GM19035 (cell line): ENCODE data around the gene AOC1.

Experiments used
- ATAC-seq: cut with Tn5 transposase; IDR thresholded peaks from one replicate; pipeline ENCODE4 v1.9.1; 2021; ENCODE audit not compliant: unreplicated experiment

The AOC1 gene

DNA sequence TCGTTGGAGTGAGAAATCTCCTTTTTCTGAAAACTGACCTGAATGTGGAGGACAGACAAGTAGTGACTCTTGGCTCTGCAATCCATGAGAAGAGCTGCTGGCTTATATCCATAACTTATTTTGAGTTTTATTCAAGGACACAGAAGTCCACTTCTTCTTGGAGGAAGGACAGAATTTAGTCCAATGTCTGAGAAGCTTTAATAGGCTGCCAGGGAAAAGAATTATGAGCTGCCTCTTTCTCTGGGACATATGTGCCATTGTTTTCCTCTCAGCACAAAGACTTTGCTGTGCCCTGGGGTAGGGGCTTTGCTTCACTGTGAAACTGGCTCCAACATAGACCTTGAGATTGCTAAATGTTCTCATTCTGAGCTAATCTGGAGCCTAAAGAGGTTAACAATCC lies 20.5 kb upstream of the AOC1 start:
- no peak for ATAC-seq

DNA sequence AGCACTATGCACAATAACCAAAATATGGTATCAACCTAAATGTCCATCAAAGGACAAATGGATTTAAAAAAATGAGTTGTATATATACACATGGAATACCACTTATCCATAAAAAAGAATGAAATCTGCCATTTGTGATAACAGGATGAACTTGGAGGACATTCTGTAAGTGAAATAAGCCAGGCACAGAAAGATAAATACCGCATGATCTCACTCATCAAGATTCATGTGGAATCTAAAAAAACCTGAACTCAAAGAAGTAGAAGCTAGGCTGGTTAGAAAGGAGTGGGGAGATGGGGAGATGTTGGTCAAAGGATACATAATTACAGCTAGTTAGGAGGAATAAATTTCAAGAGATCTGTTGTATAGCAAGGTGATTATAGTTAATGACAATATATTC lies 17.3 kb upstream of the AOC1 start:
- ATAC-seq = no peak

DNA sequence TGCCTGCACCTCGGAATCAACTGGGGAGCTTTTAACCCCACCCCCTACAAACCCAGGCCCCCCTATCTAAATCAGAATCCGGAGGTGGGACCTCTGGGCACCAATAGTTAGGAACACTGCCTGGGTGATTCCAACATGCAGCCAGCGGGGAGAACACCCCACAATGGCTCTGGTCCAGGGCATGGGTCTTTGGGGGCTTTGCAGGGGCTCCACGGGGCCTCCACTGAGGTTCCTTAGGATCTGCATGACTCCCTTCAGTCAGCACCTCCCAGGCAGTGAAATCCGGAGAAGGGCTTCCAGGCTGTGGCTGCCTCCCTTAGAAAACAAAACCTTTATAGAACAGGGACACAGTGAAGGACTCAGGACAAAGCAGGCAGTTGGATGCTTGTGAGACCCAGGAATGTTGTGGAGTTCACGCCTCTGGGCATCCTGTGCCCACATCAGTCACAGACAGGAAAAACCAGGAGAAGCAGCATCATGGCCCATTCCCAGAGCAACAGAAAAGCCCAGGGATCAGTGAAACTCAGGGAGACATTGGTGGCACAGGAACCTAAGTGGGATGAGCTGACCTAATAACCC lies 16.5 kb upstream of the AOC1 start:
- ATAC-seq = no peak

DNA sequence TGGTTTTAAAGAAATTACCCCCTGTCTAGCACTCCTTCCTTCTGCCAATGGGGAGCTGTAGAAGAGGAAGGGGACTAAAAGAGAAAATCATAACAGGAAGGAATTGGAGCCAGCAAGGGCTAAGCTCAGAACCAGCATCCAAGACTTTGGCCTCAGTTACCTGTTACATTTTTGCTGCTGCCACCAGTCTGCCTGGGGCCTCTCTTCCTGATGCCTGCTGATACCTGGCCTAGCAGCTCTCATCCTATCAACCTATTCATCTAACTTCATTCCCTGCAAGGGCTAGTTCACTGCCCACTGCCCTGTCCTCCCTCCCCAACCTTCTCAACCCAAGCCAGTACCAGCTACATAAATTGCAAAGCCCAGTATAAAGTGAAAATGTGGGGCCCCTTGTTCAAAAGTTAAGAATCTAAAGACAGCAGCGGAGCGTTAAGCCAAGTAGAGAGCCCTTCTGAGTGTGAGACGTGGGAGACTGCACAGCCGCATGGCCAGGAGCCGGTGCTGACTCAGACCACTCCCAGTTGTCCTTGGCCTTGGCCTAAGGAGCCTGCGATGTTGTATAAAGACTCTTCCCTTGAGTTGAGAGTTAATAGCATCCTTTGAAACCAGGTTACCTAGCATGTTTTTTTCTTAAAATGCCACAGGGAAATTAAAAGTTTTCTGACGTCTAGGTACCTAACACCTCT lies 13.2 kb upstream of the AOC1 start:
- ATAC-seq = no peak

GRCh38 chr7:150842018-150842417 lies 10.3 kb upstream of the AOC1 start:
- no peak for ATAC-seq

GRCh38 chr7:150842716-150843115 lies 9.6 kb upstream of the AOC1 start:
- no peak for ATAC-seq

DNA sequence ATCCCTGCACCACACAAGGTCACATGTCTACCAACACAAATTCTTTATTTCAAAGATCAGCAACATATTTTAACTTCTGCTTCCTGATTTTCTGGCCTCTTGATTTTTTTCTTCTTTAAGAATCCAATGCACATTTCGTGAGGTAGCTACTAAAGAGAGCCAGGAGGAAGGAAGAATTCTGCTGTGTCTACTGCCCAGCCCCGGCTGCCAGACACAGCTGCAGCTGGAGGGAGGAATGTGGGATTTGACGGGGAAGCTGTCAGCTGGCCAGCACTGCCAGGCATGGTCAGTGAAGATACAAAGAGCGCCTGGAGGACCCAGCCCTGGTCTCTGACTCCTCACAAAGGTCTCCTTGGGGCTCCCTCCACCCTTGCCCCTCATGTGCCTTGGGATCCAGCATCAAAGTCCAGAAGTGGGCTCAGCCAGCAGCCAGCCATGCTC lies 6.9 kb upstream of the AOC1 start:
- ATAC-seq = no peak

GRCh38 chr7:150846291-150847115 lies 5.8 kb upstream of the AOC1 start:
- ATAC-seq = no peak

DNA sequence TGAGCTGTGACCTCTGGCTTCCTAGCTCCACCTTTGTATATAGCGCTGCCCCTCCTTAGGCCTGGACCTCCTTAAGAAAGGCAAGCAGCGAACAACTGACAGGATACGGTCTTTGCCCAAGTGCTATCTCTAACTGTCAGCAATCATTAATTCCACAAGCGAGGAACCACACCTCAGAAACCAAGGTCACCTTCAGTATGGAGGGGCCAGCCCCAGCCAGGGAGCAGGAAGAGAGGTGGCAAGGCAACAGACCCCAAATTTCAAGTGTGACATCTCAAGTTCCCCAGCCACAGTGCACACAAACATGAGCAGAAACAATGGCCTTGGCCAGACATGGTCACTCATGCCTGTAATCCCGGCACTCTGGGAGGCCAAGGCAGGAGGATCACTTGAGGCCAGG lies 4.8 kb upstream of the AOC1 start:
- no peak for ATAC-seq

- no peak for ATAC-seq
Measured at GRCh38 chr7:150848111-150848510, 4.2 kb upstream of the AOC1 start.

DNA sequence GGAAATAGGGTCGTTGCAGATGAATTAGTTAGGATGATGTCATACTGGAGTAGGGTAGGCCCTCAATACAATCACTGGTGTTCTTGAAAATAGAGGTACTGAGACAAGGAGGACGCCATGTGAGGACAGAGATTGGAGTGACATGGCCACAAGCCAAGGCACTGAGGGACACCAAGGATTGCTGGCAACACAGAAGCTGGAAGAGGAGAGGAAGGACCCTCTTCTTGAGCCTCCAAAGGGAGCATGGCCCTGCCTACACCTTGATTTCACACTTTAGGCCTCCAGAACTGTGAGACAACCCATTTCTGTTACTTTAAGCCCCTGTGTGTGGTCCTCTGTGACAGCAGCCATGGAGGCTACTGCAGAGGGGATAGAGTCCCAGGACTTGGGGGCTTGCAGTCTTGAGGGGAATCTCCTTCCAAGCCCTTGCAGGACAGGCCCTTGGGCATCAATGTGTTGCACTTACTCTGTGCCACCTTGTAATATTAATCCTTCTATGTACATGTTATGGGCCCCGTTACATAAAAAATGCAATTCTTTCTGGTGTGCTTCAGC lies 3.7 kb upstream of the AOC1 start:
- no peak for ATAC-seq

DNA sequence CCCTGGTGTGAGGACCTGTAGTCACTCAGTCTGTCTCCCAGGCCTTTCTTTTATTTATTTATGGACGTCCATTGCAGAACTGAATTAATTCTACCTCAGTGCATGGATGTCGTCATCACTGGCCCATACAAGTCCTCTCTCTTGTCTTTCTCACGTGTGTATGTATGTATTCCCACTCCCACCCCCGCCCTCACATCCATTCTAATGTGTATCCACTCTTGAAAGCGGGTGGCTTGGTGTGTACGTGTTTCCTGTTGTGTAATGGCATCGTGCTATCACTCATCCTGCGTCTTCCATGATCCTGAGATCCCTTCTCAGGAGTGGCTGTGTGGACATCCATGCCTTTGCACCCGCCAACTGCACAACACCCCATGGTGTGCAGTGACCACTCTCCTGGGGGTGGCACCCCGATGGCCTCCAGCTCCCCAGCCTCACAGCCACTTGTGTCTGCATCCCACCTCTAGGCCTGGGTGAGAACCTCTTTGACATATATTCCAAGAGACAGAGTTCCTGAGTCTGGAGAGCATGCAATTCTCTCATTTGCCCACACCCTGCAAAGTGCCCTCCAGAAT lies 3.0 kb upstream of the AOC1 start:
- ATAC-seq = no peak

DNA sequence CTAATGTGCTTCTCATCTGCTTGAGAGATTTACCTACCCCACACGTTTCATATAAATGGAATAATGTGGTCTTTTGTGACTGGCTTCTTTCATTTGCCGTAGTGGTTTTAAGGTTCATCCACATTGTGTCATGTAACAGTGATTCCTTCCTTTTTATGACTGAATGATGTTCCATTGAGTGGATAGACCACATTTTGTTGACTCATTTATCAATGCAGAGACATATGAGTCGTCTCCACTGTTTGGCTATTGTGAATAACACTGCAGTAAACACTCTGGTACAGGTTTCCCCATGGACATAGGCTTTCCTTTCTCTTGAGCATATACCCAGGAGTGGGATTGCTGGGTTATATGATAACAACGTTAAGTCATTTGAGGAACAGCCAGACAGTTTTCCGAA lies 2.0 kb upstream of the AOC1 start:
- ATAC-seq = no peak

GRCh38 chr7:150851492-150852370 lies 586 bp upstream of the AOC1 start:
- ATAC-seq = no peak

DNA sequence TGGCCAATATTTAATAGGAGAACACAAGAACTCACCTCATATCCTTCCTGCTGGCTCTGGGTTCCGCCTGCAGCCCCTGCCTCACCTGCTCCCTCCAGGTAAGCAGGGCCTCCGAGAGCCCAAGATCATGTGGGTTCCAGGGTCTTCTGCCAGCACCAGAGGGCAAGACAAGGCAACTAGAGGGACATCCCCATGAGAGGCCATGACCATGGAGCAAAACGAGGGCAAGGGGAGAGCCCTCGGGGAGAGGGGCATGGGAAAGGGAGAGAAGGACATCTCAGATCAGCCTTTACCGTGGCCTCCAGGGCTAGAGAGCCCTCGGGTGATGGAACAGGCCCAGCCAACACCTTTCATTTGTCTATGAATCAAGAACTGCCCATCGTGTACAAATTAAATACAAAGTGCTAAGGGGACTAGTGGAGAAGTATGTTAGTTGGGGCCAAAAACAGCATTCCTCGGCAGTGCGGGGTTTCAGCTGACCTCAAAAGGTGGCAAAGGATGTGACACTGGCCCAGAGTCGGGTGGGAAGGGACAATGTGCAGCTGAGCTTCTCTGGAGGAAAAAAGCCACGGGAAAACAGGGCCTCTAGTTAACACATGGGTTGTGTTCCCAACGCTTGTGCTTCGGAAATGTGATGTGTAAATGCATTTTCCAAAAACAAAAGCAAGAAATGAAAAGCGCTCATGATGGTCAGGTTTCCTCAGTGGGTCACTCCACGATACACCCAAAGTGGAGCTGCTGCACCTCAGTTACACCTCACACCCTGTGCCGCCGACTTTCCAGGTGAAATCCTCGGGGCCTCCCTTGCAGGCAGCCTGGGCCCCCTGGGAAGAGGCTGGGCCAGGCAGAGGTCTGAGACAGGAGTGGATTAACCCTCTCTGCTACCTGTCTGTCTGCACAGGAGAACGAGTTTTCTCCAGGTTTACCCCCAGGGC lies 2.0 kb downstream of the AOC1 start:
- no peak for ATAC-seq

- no peak for ATAC-seq
Measured at GRCh38 chr7:150855046-150855445, 2.7 kb downstream of the AOC1 start.

DNA sequence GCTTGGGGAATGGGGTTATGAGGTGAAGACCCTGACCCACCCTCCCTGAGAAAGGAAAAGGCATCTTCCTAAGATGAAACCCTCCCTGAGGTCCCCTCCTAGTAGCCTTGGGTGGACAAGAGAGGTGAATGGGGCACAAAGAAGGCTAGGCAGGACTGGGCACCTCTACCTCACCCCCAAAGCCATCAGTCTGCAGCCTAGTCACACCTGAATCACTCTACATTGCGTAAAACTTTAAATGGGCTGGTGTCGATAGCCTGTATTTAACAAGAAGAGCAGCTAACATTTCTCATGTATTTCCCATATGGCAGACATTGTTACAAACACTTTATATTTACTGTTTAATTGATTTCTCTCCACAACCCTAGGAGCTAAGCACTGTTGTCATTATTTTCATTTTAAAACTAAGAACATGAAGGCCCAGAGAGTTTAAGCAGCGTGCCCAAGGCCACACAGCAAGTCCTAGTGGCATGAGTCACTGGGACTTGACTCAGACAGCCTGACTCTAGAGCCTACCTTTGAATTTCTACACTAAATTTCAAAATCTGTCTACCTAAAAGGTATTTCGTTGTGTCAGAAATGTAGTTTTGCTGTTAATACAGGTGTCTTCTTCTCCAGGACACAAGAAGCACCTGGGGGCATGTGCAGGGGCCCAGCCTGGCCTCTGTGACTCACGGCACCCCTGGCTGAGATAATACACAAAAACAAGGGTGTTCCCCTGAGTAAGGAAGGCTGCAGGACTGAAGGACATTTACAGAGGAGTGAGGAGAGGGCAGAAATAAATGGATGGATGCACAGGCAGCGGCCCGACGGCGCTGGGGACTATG lies 3.4 kb downstream of the AOC1 start:
- no peak for ATAC-seq
